HepG2 (cell line): Measurements from ENCODE around the gene CDK10. TPM values are rescaled to one million over a fixed set of nuclear protein-coding genes. Genes with fewer than 3 reads are reported as not detected.
A peak's percentile ranks its signal among the peaks of the same experiment; 100 is the strongest.

ENCODE experiments used
- CBX1 ChIP-seq: IDR thresholded peaks from one replicate; pipeline ENCODE4 v1.6.1; 2016; ENCODE audit warnings: antibody characterized with exemption, low read depth
- CREBL2 ChIP-seq: sonication (generic); formaldehyde crosslinking; IDR thresholded peaks from 2 replicates; pipeline ENCODE4 v1.8.1; 2023; ENCODE audit warnings: missing genetic modification reagents, mild to moderate bottlenecking, borderline replicate concordance
- CTCF ChIP-seq: sonication (generic); formaldehyde crosslinking; IDR thresholded peaks from 2 replicates; pipeline ENCODE4 v1.5.0; 2020; ENCODE audit warnings: mild to moderate bottlenecking, missing genetic modification reagents, moderate library complexity
- KLF15 ChIP-seq: sonication (generic); formaldehyde crosslinking; IDR thresholded peaks from 2 replicates; pipeline ENCODE4 v1.8.1; 2023; ENCODE audit warnings: borderline replicate concordance, mild to moderate bottlenecking, inconsistent platforms, missing genetic modification reagents, mixed read lengths
- MXD4 ChIP-seq: IDR thresholded peaks from 2 replicates; pipeline ENCODE4 v1.6.1; 2016; ENCODE audit warnings: mild to moderate bottlenecking, missing biosample characterization, missing genetic modification reagents
- NFAT5 ChIP-seq: sonication (generic); formaldehyde crosslinking; IDR thresholded peaks from 2 replicates; pipeline ENCODE4 v1.4.0; 2020; ENCODE audit warnings: missing genetic modification reagents
- PREB ChIP-seq: sonication (generic); formaldehyde crosslinking; IDR thresholded peaks from 2 replicates; pipeline ENCODE4 v1.4.0; 2020; ENCODE audit warnings: missing genetic modification reagents
- RBAK ChIP-seq: sonication (generic); formaldehyde crosslinking; IDR thresholded peaks from 2 replicates; pipeline ENCODE4 v1.5.1; 2020; ENCODE audit warnings: mild to moderate bottlenecking, missing genetic modification reagents
- ZBTB1 ChIP-seq: sonication (generic); formaldehyde crosslinking; IDR thresholded peaks from 2 replicates; pipeline ENCODE4 v1.4.0; 2020; ENCODE audit warnings: missing genetic modification reagents, borderline replicate concordance
- ZFP90 ChIP-seq: sonication (generic); formaldehyde crosslinking; IDR thresholded peaks from 2 replicates; pipeline ENCODE4 v1.8.0; 2022; ENCODE audit warnings: missing genetic modification reagents, mild to moderate bottlenecking, inconsistent platforms, borderline replicate concordance
- ZNF414 ChIP-seq: sonication (generic); formaldehyde crosslinking; IDR thresholded peaks from 2 replicates; pipeline ENCODE4 v1.5.0; 2020; ENCODE audit warnings: missing genetic modification reagents
- ZNF615 ChIP-seq: sonication (generic); formaldehyde crosslinking; IDR thresholded peaks from 2 replicates; pipeline ENCODE4 v1.5.0; 2020; ENCODE audit warnings: mild to moderate bottlenecking, missing genetic modification reagents, borderline replicate concordance
- ZNF616 ChIP-seq: sonication (generic); formaldehyde crosslinking; IDR thresholded peaks from 2 replicates; pipeline ENCODE4 v1.5.0; 2020; ENCODE audit warnings: low read depth, mild to moderate bottlenecking, missing genetic modification reagents
- ZNF704 ChIP-seq: sonication (generic); formaldehyde crosslinking; IDR thresholded peaks from 2 replicates; pipeline ENCODE4 v1.8.1; 2023; ENCODE audit warnings: mild to moderate bottlenecking, inconsistent platforms, moderate library complexity, missing genetic modification reagents, borderline replicate concordance
- polyA plus RNA-seq, 8 experiments: library from polyadenylated mRNA; depleted of rRNA in 3 of 8; stranded (reverse) in 7 of 8; unstranded in 1 of 8; fragments of >200 nt; fragmentation: Illumina TruSeq in 4 of 8; extraction: Trizol in 4 of 8; gene quantifications; 2 replicates each; pipeline versions ENCODE4 v1.2.1 to v1.2.3, GENCODE V29; 2011 to 2016; ENCODE audit warnings: low read depth in 4 of 8, missing spikeins in 1 of 8, mixed read lengths in 1 of 8; ENCODE audit not compliant: insufficient read depth in 1 of 8
- total RNA-seq, 5 experiments: library from RNA; depleted of rRNA; stranded (reverse); fragments of >200 nt; fragmentation: Illumina TruSeq; extraction: Trizol; gene quantifications; 2 replicates each; pipeline ENCODE4 v1.2.3, GENCODE V29; 2016; ENCODE audit warnings: low read depth in 1 of 5

CDK10 gene
- total and polyA plus RNA-seq, 2 of the 13 experiments (the other 11 are each of a cell fraction or from before 2014, with no cell fraction given), result 2.5 to 3.9 TPM

GRCh38 chr16:89687092-89687940, 827 bp downstream of the CDK10 start (continued):
- TF ChIP-seq CTCF (CRISPR knock-in tag), result peak; percentile 87
- TF ChIP-seq CBX1, result peak; percentile 97
- peak; percentile 94 for TF ChIP-seq ZNF615 (CRISPR knock-in tag)
- TF ChIP-seq RBAK (CRISPR knock-in tag), result peak; percentile 45; the same call in 1 of the 2 replicates
- peak; percentile 92 for TF ChIP-seq CREBL2
- TF ChIP-seq ZBTB1, result no peak
- peak; percentile 65; the same call in 1 of the 2 replicates for TF ChIP-seq PREB (CRISPR knock-in tag)
- TF ChIP-seq MXD4 (CRISPR knock-in tag), result peak; percentile 97
- TF ChIP-seq KLF15, result peak; percentile 91
- peak; percentile 99 for TF ChIP-seq ZFP90 (CRISPR knock-in tag)
- peak; percentile 94 for TF ChIP-seq NFAT5
- peak; percentile 97 for TF ChIP-seq ZNF616 (CRISPR knock-in tag)
- peak; percentile 97; the same call in 1 of the 2 replicates for TF ChIP-seq ZNF704
- TF ChIP-seq ZNF414, result peak; percentile 88; the same call in 1 of the 2 replicates
